Activated CD8-positive, alpha-beta memory T cell treated with anti-CD3 and anti-CD28 coated beads, Interleukin-2, amount 50 U/mL, for 48 hours (primary cell): Measurements from ENCODE around the gene RPRM.
"Not testable (repeated sequence)": the region's sequence is repeated elsewhere in the genome, so short reads cannot be mapped to it uniquely, and the experiment has no call there.

Experiments
- DNase-seq: peaks from one replicate; pipeline ENCODE4 v3.0.0-alpha.2; 2020

The RPRM gene

GRCh38 chr2:153455403-153455802 is 23.2 kb downstream of the RPRM start:
- DNase-seq = no peak

GRCh38 chr2:153451611-153452010 is 27.0 kb downstream of the RPRM start:
- no peak for DNase-seq

GRCh38 chr2:153443106-153443505 is 35.5 kb downstream of the RPRM start:
- no peak for DNase-seq

GRCh38 chr2:153442616-153443015 is 35.9 kb downstream of the RPRM start:
- not testable (repeated sequence) for DNase-seq

DNA sequence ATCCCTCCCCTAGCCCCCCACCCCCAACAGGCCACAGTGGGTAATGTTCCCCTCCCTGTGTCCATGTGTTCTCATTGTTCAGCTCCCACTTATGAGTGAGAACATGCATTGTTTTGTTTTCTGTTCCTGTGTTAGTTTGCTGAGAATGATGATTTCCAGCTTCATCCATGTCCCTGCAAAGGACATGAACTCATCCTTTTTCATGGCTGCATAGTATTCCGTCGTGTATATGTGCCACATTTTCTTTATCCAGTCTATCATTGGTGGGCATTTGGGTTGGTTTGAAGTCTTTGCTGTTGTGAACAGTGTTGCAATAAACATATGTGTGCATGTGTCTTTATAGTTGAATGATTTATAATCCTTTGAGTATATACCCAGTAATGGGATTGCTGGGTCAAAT is 38.5 kb downstream of the RPRM start:
- DNase-seq = not testable (repeated sequence)

- no peak for DNase-seq
Measured at GRCh38 chr2:153433403-153433802, 45.2 kb downstream of the RPRM start.

GRCh38 chr2:153432381-153432780 is 46.2 kb downstream of the RPRM start:
- DNase-seq = no peak

- no peak for DNase-seq
Measured at GRCh38 chr2:153431114-153431513, 47.4 kb downstream of the RPRM start.
